HG03103 (cell line): ENCODE data around the gene ZFC3H1.
"Not testable (repeated sequence)": the region's sequence is repeated elsewhere in the genome, so short reads cannot be mapped to it uniquely, and the experiment has no call there.

Experiments
- ATAC-seq: cut with Tn5 transposase; IDR thresholded peaks from one replicate; pipeline ENCODE4 v1.9.1; 2021; ENCODE audit warnings: low read depth; ENCODE audit not compliant: unreplicated experiment

Gene ZFC3H1, protein sequence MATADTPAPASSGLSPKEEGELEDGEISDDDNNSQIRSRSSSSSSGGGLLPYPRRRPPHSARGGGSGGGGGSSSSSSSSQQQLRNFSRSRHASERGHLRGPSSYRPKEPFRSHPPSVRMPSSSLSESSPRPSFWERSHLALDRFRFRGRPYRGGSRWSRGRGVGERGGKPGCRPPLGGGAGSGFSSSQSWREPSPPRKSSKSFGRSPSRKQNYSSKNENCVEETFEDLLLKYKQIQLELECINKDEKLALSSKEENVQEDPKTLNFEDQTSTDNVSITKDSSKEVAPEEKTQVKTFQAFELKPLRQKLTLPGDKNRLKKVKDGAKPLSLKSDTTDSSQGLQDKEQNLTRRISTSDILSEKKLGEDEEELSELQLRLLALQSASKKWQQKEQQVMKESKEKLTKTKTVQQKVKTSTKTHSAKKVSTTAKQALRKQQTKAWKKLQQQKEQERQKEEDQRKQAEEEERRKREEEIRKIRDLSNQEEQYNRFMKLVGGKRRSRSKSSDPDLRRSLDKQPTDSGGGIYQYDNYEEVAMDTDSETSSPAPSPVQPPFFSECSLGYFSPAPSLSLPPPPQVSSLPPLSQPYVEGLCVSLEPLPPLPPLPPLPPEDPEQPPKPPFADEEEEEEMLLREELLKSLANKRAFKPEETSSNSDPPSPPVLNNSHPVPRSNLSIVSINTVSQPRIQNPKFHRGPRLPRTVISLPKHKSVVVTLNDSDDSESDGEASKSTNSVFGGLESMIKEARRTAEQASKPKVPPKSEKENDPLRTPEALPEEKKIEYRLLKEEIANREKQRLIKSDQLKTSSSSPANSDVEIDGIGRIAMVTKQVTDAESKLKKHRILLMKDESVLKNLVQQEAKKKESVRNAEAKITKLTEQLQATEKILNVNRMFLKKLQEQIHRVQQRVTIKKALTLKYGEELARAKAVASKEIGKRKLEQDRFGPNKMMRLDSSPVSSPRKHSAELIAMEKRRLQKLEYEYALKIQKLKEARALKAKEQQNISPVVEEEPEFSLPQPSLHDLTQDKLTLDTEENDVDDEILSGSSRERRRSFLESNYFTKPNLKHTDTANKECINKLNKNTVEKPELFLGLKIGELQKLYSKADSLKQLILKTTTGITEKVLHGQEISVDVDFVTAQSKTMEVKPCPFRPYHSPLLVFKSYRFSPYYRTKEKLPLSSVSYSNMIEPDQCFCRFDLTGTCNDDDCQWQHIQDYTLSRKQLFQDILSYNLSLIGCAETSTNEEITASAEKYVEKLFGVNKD (N-terminal part only)

DNA sequence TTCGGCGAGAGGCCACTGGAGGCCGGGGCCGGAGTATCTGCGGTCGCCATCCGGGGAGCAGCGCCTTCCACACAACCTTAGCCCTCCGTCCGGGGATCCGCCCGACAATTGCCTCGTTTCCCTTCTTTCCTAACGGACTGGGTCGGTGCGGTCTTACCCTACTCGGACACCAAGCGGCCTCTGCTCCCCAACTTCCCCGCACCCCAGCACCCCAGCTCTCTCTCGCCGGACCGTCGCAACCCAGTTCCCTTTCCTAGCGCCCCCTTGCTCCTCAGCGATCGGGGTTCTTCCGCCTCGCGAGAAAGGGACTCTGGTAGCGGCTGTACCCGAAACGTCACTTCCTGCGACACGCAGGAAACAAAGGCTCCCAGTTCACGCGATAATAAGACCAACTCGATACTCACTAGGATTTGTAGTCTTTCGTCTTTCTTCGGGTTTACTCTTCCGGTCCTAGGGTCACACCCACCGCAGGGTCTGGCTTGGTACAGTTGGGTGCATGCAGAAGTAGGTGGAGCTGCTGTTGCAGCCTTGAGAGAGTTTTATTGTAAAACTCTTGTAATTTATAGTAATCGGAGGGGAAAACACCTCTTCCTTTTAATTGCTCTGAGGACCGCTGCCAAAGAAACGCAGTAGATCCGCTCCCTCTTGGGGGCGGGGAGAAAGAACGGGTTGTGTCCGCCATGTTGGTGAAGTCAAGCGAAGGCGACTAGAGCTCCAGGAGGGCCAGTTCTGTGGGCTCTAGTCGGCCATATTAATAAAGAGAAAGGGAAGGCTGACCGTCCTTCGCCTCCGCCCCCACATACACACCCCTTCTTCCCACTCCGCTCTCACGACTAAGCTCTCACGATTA is at the start of gene ZFC3H1, which contains the start of gene THAP2:
Gene ZFC3H1, minus strand, starts transcription at position 288 of the 850 bp plus-strand sequence. Its CDS starts 238 bp downstream, at position 50.
Gene THAP2, plus strand, starts transcription at position 741 of the 850 bp plus-strand sequence. CDS start 209 bp downstream, outside the sequence.
- peak; percentile 81 for ATAC-seq

DNA sequence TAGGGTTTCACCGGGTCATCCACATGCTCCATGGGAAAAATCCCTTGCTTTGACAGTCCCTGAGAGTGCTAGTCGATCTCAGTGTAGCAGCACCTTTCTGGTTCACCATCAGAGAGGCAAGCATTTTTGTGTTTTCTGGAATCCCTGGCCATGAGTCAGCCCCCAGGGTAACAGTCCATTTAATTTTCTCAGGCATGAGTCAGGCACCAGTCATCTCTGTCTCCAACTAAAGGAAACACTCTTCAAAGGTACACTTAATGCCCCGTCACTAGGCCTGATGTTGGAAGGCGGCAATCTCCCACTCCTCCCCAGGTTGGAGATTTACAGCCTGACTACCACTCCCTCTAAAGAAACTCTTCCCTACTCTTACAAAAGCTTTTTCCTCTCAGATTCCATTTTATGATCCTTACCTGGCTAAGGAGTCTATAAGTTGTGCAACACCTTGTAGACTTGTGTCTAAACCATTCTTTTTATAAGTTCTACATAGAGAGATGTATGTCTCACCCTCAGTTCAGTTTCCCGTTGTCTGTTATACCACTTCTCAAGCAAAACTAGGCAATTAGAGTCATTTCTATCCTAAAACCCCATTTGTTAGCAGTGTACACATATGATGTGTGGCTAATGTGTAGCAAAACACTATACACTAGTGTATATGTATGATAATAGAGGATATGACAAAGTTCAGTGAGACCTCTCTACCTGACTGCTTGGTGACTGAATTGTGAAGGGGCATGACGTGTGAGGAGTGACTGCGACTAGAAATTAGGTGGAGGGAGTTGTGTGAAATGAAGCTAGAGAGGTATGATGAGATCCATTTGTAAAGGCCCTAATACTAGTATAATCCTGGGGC is 46.9 kb upstream of the ZFC3H1 start:
- no peak for ATAC-seq

DNA sequence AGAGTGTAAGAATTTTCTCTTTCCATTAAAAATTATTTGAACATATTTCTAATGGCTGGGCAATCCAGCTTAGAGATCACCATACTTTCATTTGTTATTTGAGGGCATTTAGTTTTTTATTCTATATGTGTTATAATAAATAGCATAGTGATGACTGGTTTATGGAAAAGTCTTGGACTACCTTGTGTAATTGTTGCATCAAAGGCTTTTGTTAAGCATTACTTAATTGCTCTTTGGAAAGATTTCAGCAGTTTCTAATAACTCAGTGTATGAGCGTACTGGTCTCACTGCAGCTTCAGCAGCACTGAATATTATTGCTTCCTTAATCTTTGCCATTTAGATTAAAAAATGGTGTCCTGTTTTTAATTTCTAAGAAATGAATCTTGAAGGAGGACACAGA is 45.0 kb upstream of the ZFC3H1 start:
- no peak for ATAC-seq

DNA sequence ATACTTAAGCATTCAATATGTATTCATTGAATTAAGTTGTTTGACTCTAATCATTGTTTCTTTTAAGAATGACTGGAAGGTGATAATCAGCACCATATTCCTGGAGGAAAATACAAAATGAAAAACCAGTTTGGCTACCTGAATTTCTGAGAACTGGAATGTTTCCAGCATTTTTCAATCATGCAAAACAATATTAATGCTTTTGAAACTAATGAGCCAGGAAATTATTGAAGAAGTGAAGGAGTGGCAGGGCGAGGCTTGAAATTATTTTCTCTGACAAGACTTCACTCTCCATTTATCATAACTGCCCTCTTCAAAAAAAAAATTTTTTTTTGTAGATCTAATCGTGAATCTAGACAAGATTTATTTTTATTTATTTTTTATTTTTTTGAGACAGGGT is 41.3 kb upstream of the ZFC3H1 start:
- no peak for ATAC-seq

DNA sequence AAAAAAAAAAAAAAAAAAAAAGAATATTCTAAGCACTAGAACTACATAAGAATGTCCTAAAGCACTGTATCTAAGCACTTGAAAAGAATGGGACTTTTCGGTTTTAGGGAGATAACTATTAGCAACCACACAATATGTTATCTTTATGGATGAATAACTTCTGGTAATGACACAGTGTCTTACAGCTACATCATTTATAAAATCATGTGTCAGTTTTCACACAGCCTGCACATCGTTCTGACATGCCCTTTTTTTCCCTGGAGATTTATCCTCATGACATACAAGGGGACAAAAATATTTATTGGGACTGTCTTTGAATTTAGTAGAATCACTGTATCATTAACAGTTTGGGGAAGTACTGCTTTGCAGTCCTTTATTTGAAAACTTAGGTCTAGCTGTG is 39.6 kb upstream of the ZFC3H1 start:
- no peak for ATAC-seq

DNA sequence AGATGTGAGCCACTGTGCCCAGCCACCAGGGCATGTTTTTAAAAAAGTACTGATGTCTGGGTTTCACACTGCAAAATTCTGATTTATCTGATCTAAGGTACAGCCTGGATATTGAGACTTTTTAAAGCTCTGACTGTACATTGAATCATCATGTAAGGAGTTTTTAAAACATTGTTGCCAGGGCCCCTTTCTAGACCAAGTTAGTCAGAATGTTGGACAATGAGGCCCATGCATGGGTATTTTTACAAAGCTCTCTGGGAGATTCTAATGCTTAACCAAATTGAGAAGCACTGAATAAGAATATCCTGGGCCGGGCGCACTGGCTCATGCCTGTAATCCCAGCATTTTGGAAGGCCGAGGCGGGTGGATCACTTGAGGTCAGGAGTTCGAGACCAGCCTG is 38.9 kb upstream of the ZFC3H1 start:
- no peak for ATAC-seq

DNA sequence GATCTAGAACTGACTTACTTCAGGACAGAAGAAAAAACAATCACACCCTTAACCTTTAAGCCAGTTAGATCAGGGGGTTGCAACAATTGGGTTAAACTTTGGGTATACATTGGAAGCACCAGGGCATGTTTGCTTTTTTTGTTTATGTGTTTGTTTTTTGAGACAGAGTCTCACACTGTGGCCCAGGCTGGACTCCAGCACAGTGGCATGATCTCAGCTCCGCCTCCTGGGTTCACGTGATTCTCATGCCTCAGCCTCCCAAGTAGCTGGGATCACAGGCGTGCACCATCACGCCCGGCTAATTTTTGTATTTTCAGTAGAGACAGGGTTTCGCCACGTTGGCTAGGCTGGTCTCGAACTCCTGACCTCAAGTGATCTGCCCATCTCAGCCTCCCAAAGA is 38.5 kb upstream of the ZFC3H1 start:
- ATAC-seq: not testable (repeated sequence)

DNA sequence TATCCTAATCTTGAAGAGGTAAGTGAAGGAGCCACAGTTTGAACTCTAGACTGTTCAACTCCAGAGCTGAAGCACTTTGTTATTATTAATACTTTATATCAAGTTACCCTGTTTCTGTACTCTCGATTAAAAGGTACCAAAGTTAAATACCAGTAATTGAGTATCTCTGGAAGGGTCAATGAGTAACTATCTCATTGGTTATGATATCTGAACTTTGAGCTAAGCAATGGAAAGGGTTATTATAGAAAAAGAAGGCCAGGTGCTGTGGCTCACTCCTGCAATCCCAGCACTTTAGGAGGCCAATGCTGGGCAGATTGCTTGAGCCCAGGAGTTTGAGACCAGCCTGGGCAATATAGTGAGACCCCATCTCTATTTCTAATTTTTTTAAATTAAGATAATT is 32.1 kb upstream of the ZFC3H1 start:
- no peak for ATAC-seq

DNA sequence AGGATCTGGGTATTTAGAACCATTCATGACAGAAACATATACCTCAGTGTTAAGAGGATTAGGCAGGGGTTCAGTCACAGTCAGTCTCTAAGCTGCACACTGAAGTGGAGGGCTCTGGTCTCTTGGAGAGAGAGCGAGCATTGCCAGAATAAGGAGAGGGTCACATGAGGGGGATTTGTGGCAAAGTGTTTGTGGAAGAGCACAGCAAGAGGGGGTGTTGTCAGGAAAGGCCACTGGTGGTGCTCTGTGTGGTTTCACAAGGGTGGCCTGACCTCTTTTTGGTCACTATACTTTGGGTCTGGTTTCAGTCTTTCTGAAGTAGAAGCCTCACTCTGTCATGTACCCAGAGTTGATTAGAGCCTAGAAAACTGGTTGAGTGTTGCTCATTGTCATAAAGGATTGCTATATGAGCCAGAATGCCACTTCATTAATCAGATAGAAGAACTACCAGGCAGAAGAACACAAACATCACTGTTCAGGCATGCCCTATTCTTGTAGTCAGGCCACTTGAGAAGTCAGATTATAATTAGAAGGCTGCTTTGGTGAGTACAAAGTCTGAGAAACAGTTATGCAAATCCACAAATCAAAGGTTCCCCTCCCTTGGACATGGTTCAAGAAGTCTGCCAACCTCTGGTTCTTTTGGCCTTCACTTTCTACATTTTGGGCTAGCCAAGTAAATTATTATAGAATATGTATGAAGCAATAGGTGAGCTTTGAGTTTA is 30.6 kb upstream of the ZFC3H1 start:
- ATAC-seq: peak; percentile 82

DNA sequence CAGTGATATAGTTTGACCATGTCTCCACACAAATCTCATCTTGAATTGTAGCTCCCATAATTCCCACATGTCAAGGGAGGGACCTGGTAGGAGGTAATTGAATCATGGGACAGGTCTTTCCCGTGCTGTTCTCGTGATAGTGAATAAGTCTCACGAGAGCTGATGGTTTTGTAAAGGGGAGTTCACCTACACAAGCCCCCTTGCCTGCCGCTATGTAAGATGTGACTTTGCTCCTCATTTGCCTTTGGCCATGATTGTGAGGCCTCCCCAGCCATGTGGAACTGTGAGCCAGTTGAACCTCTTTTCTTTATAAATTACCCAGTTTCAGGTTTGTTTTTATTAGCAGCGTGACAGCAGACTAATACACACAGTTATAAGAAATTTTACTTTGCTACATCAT is 30.0 kb upstream of the ZFC3H1 start:
- peak; percentile 15 for ATAC-seq

DNA sequence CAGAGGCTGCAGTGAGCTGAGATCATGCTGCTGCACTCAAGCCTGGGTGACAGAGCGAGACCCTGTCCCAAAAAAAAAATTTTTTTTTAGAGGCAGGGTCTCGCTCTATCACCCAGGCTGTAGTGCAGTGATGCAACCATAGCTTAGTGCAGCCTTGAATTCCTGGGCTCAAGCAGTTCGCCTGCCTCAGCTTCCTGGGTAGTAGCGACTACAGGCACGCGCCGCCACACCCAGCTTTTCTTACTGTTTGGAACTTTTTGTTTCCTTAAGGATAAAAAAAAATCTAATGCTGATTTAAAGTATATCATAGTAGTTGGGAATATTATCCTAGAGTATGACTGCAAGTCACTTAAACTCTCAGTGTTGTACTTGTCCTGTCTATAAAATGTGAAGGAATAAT is 29.5 kb upstream of the ZFC3H1 start:
- no peak for ATAC-seq

DNA sequence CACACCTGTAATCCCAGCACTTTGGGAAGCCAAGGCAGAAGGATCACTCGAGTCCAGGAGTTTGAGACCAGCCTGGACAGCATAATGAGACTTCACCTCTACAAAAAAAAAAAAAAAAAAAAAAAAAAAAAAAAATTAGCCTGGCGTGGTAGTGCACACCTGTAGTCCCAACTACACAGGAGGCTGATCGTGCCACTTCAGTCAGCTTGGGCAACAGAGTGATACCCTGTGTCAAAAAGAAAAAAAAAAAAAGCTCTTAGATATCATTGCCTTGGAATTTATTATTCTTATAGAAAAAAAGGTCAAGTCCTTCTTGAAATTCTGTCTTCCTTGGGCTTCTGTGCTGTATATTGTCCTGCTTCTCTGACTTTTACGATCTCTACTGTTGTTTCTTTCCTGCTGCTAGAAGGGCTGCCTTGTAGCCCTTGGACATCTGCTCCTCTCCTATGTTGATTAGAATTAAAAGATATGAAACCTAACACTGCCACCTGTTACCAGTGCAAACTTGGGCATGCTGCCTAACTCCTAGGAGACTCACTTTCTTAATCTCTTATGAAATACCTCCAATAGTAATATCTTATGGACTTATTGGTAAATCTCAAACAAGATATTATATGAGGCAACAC is 28.0 kb upstream of the ZFC3H1 start:
- ATAC-seq: no peak

DNA sequence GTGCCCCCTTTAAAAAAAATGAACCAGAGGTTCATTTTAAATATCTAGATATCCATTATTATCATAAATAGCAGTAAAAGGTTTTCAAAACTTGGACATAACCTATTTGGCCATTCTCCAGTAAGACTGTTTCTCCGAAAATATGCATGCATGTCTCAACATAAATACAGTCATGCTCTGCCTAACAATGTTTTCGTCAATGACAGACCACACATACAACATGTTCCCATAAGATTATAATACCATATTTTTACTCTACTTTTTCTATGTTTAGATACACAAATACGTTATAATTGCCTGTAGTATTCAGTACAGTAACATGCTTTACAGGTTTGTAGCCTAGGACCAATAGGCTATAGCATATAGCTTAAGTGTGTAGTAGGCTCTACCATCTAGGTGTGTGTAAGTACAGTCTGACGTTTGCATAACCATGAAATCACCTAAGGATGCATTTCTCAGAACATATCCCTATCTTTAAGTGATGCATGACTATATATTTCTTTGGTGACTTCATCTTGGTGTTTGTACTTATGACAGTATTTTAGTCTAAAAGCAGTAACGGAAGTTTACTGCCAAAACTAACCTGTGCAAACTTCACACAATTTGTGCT is 25.4 kb upstream of the ZFC3H1 start:
- no peak for ATAC-seq

DNA sequence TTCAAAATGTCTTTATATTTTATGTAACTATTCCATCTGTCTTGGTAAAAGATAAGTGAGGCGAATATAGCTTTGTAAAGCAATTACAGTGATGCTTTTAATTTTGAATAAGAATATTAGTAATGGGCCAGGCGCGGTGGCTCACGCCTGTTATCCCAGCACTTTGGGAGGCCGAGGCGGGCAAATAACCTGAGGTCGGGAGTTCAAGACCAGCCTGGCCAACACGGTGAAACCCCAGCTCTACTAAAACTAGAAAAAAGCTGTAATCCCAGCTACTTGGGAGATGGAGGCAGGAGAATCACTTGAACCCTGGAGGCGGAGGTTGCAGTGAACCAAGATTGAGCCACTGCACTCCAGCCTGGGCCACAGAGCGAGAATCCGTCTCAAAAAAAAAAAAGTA is 23.5 kb upstream of the ZFC3H1 start:
- not testable (repeated sequence) for ATAC-seq

DNA sequence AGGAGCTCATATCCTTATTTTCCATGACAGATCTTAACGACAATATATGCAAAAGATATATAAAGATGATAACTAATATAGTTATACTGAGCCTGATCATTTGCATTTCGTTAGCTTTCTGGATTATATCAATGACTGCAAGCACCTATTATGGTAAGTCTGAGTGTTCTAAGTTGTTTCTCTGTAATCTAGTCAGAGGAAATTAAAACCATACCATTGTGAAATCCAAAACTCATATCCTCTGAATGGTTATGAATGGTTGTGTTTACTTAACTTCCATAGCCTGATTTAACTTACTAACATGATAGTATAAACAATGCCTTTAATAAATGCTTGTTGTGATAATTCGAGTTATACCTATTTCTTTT is 23.0 kb upstream of the ZFC3H1 start:
- no peak for ATAC-seq

DNA sequence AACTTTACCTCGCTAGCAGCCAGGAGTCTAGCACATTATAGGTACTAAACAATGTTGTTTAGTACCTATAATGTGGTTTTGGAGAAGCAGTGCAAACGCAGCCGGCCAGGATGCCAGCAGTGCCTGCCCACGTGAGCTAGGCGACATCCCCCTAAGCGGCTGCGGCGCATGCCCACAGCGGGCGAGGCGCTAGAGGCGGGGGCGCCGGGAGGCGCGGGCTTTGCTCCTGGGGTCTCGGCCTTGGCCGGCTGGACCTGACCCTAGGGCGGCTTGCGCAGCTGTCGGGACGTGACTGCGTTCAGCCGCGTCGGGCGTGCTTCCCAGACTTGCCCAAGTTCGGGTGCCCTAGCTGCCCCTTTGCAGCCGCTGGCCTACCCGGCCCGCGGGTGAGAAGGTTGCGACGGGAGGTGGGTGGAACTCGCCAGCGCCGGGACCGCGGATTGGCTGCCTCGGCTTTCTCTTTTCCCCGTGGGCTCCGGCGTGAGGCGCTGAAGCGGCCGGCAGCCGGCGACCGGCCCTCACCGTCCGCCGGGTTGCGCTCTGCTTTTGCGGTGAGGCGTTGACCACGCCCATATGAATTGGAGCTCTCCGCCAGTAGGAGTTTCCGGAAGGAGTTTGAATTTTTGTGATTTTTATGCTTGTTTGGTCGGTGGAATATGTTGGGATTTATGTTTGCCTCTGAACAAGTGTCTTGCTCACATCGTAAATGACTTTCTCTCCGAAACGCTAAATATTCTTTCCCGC is 22.4 kb upstream of the ZFC3H1 start, which contains the start of gene TMEM19:
Gene TMEM19, plus strand, starts transcription at position 169 of the 744 bp plus-strand sequence. CDS start 599 bp downstream, outside the sequence.
- ATAC-seq: peak; percentile 78
